GM18870 (cell line): Measurements from ENCODE around the gene UBFD1.
"Not testable (repeated sequence)": the region's sequence is repeated elsewhere in the genome, so short reads cannot be mapped to it uniquely, and the experiment has no call there.

ENCODE experiments used
- ATAC-seq: cut with Tn5 transposase; IDR thresholded peaks from one replicate; pipeline ENCODE4 v1.9.1; 2021; ENCODE audit warnings: moderate library complexity; ENCODE audit not compliant: unreplicated experiment

UBFD1 gene

GRCh38 chr16:23595951-23596720 is 38.6 kb downstream of the UBFD1 start, which contains the start of gene NDUFAB1:
Gene NDUFAB1, minus strand, starts transcription at chr16:23596316. Its CDS starts 26 bp downstream, at chr16:23596290.
- ATAC-seq: peak; percentile 59

- ATAC-seq: no peak
Observed at GRCh38 chr16:23597003-23597756, 39.7 kb downstream of the UBFD1 start.

GRCh38 chr16:23607726-23608125 is 50.2 kb downstream of the UBFD1 start:
- no peak for ATAC-seq

- no peak for ATAC-seq
Observed at GRCh38 chr16:23608194-23608593, 50.7 kb downstream of the UBFD1 start.

- ATAC-seq: no peak
Observed at GRCh38 chr16:23609929-23610328, 52.4 kb downstream of the UBFD1 start.

- not testable (repeated sequence) for ATAC-seq
Observed at GRCh38 chr16:23610905-23611304, 53.4 kb downstream of the UBFD1 start.

- no peak for ATAC-seq
Observed at GRCh38 chr16:23611936-23612335, 54.4 kb downstream of the UBFD1 start.

GRCh38 chr16:23615805-23616204 is 58.3 kb downstream of the UBFD1 start:
- no peak for ATAC-seq
